GM13977 (cell line): Measurements from ENCODE around the gene EFCAB11.

ENCODE experiments used
- DNase-seq: peaks from one replicate; pipeline ENCODE4 v3.0.0; 2012; ENCODE audit warnings: low spot score
- in situ Hi-C: fragments of 300-500 bp; cut with MboI; formaldehyde crosslinking; loops from one replicate; pipeline ENCODE4 v1.12.0; 2022; ENCODE audit warnings: low sequenced_read_pairs, low pct_unique_long_range_greater_than_20kb, mixed read lengths, inconsistent platforms; ENCODE audit not compliant: unreplicated experiment
- TF ChIP-seq, protein P1 (sequence below): IDR thresholded peaks from 2 replicates; pipeline ENCODE4 v1.5.1; 2012; ENCODE audit warnings: mild to moderate bottlenecking, control low read depth; ENCODE audit not compliant: insufficient read depth; ENCODE audit errors: extremely low read depth, missing control alignments

The EFCAB11 gene

GRCh38 chr14:89977668-89978067, 23.1 kb upstream of the EFCAB11 start:
- in situ Hi-C loops = no loop called here
- TF ChIP-seq, protein P1, sequence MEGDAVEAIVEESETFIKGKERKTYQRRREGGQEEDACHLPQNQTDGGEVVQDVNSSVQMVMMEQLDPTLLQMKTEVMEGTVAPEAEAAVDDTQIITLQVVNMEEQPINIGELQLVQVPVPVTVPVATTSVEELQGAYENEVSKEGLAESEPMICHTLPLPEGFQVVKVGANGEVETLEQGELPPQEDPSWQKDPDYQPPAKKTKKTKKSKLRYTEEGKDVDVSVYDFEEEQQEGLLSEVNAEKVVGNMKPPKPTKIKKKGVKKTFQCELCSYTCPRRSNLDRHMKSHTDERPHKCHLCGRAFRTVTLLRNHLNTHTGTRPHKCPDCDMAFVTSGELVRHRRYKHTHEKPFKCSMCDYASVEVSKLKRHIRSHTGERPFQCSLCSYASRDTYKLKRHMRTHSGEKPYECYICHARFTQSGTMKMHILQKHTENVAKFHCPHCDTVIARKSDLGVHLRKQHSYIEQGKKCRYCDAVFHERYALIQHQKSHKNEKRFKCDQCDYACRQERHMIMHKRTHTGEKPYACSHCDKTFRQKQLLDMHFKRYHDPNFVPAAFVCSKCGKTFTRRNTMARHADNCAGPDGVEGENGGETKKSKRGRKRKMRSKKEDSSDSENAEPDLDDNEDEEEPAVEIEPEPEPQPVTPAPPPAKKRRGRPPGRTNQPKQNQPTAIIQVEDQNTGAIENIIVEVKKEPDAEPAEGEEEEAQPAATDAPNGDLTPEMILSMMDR = no peak
- DNase-seq = no peak

DNA sequence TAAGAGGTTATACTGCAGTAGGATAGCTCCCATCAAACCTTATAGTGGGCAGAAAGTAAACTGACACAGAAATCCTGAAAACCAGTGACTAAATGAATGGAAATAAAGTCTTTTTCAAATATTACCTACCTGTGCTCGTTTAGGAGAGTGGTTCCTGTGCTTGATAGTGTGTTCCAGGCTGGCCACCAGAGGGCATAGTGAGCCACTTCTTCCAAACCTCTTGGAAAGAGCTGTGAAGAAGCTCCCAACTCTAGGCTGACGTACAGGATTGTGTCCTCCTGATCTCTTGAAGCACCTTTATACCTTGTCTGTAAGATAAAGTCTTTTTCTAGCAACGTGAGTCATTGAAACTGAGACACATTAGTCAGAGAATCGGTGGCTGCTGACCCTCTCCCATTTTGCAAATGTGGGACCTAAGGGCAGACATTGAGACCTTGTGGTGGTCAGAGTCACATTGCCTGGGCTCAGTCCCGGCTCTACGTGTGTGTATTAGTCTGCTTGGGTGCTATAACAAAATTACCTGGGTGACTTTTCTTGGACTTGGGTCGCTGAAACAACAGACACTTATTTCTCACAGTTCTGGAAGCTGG, 18.8 kb upstream of the EFCAB11 start:
- TF ChIP-seq, protein P1 = peak; percentile 76
- in situ Hi-C loops = no loop called here
- peak; percentile 59 for DNase-seq

GRCh38 chr14:89965839-89966238, 11.3 kb upstream of the EFCAB11 start:
- TF ChIP-seq, protein P1 = no peak

GRCh38 chr14:89963288-89963978, 8.9 kb upstream of the EFCAB11 start:
- no peak for DNase-seq
- in situ Hi-C loops = no loop called here
- TF ChIP-seq, protein P1 = no peak

More at GRCh38 chr14:89965839-89966238, 11.3 kb upstream of the EFCAB11 start:
- no peak for DNase-seq
- in situ Hi-C loops = no loop called here

DNA sequence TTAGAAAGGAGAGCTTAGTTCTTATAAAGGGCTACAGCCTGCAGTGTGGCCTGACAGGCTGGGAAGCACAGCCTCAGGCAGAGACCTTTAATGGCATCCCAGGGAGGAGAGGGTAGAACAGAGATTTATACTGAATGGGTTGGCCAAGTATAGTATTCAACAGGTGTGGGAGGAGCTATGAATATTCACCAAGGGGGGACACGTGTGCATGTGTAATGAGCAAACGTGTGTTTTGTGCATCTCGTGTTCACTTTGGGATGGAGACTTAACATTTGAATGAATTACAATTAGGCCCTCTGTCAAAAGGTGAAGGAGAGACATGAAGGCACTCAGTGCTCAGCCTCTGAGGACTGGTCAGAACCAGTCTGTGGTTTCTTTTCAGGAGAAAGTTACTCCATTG, 6.4 kb upstream of the EFCAB11 start:
- TF ChIP-seq, protein P1 = no peak
- no peak for DNase-seq
- in situ Hi-C loops = no loop called here

DNA sequence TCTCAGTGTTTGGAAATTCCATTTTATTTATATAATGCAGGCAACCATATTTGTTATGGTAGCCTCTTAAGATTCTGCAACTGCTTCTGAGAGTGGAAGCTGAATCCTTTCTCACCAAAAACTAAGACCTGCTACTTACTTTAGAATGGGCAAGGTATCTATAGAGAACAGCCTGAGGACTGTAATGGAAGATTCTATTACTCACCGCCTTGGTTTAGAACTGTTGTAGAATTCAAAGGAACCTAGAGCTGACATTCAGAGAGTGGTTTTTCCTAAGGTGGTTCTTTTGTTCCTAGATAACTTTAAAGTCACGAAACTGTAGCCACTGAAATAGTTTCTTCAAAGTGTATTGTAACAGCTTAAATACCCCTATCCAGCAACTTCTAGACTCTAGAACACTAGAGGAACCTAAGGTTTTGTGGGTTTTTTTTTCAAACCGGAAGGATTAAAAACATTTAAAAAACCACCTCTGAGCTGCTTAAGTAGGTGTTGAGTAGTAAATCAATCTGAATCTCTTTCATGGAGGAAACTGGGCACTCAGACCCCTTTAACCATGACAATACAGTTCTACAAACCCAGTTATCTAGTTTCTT, 5.4 kb upstream of the EFCAB11 start:
- TF ChIP-seq, protein P1 = no peak
- DNase-seq = no peak
- in situ Hi-C loops = no loop called here
